Stimulated activated CD4-positive, alpha-beta T cell treated with anti-CD3 and anti-CD28 coated beads, Interleukin-1b, Interleukin-23, amount 100 ng/mL, for 4 hours (primary cell): ENCODE data around the gene CUX1.
"Not testable (repeated sequence)": the region's sequence is repeated elsewhere in the genome, so short reads cannot be mapped to it uniquely, and the experiment has no call there.

Experiments
- DNase-seq, 2 donors: peaks; one replicate each; pipeline ENCODE4 v3.0.0-alpha.2; 2020; ENCODE audit warnings: low read depth in 2 of 2

The CUX1 gene

DNA sequence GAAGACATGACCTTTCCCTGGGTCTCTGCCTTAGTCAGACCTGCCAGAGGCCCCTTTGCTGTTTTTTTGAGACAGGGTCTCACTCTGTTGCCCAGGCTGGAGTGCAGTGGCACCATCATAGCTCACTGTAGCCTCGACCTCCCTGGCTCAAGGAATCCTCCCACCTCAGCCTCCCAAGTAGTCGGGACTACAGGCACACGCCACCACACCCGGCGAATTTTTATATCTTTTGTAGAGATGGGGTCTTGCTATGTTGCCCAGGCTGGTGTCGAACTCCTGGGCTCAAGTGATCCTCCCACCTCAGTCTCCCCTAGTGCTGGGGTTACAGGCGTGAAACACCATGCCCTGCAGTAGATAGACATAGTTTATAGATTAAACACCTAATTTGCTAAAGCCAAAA, 366.4 kb downstream of the CUX1 start:
- not testable (repeated sequence) for DNase-seq

- DNase-seq = no peak
Measured at GRCh38 chr7:102184303-102184702, 366.9 kb downstream of the CUX1 start.

DNA sequence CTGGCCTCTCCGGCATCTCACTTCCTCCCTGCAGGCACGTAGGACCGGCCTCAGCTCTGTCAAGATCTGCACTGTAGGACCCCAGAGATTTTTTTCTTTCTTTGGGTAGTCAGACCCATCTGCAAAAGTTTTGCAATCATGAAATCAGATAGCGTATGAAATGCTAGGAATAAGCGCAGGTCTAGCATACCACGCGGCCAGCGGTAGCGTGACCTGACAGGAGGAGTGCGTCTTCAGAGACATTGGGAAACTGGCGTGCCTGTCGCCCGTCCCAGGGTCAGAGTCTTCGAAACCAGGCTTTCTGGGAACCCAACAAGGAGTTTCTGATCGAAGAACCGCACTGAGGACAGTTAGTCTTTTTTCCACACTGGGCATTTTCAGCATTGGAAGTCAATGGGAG, 368.4 kb downstream of the CUX1 start:
- DNase-seq = no peak

DNA sequence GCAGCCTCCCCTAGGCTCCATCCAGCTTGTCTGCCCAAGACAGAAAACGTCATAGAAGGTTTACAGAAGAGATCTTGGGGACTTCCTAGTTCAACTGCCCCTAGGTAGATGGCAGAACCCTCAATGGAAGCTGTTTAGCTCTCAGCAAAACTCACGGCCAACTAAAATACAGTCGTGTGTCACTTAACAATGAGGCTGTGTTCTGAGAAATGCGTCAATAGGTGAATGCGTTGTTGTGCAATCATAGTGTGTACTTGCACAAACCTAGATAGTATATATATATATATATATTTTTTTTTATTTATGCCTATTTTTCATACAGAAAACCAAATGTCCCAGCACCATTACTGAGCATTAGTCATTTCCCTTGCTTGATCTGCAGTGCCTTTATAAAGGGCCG, 368.9 kb downstream of the CUX1 start:
- no peak for DNase-seq

DNA sequence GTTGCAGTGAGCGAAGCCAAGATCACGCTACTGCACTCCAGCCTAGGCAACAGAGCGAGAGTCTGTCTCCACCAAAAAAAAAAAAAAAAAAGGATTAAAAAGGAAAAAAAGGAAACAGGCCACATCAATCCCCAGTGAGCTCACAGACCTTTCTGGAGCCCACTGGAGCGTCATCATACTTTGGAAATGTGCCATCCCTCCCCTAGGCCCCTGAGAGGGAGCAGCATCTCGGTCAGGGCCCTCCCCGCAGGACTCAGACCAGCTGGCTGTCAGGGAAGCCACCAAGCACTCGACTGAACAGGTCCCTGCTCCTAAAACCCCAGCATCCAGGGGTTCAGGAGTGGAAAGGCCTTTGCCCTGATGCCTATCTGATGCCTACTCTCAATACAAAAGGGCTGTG, 371.3 kb downstream of the CUX1 start:
- no peak for DNase-seq

GRCh38 chr7:102189756-102190155, 372.3 kb downstream of the CUX1 start:
- no peak for DNase-seq

DNA sequence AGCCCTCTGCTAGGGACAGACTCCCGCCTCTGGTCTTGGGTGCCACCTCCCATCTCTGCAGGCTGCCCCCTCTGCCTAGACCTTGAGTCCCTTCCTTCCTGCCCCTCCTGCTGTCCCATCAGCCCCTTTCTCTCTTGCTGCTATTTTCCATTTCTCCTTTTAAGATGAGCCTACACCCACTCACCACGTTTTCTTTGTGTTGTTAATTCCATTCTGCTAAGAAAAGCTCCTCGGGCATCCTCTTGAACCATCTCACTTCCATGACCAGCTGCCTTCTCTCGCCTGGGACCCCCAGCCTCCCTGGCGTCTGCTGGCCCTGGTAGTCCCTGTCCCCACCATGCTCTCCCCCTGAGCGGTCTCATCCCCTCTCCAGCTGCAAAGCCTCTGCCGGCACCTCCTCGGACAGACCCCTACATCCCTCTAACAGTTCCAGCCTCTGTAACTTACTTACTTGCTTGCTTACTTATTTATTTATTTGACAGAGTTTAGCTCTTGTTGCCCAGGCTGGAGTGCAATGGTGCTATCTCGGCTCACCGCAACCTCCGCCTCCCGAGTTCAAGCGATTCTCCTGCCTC, 373.4 kb downstream of the CUX1 start:
- no peak for DNase-seq

- DNase-seq = no peak
Measured at GRCh38 chr7:102191556-102192379, 374.3 kb downstream of the CUX1 start.

GRCh38 chr7:102192790-102193189, 375.4 kb downstream of the CUX1 start:
- DNase-seq = no peak

- no peak for DNase-seq
Measured at GRCh38 chr7:102193806-102194205, 376.4 kb downstream of the CUX1 start.

- no peak for DNase-seq
Measured at GRCh38 chr7:102195361-102195760, 377.9 kb downstream of the CUX1 start.

- no peak for DNase-seq
Measured at GRCh38 chr7:102196028-102196427, 378.6 kb downstream of the CUX1 start.

DNA sequence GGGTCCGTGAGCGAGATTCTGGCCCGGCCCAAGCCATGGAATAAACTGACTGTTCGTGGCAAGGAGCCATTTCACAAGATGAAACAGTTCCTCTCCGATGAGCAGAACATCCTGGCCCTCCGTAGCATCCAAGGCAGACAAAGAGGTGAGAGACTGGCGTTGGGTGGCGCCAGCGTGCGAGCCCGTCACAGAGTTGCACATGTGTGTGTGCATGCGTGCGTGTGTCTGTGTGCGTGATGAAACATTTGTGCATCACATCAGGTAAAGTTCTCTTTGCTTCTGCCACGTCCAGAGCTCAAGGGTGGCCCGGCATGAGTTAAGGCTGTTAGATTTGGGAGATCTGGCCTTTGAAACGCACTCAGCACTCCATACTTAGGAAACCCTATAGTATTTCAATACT, 379.7 kb downstream of the CUX1 start:
- no peak for DNase-seq

DNA sequence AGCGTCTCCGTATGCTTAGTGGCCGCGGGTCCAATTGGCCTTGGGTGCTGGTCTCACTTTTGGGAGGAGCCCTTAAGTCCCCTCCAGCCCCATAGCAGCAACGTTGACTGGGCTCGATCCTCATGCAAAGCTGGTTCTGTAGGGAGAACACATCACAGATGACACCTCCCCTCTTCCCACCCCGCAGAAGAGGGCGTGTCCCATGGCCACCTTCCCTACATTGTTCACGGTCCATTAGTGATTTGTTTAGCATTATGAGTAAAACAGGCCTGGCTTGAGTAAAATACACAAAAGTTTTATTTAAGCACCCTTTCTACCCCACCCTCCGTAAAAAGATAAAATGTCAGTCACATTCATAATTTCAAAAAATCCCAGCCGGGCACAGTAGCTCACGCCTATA, 380.2 kb downstream of the CUX1 start:
- DNase-seq = no peak

GRCh38 chr7:102198417-102198956, 381.1 kb downstream of the CUX1 start:
- no peak for DNase-seq

GRCh38 chr7:102201576-102201975, 384.1 kb downstream of the CUX1 start:
- DNase-seq = no peak

DNA sequence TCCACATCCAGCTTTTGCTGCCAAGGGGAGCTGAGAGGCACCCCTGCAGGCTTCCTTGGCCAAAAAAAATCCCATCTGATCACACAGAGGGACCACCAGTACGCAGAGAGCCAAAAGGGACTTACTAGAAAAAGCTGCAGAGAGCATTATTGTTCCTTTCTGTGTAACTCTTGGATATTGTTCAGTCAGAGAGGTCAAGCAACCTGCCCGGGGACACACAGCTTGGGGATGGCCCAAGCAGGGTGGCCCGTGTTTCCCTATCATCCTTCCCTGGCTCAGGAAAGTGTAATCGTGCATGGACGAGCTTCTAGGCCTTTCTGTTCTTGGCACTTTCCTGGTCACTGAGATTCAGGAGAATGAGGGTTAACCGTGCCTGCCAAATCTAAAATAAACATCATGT, 385.1 kb downstream of the CUX1 start:
- DNase-seq = no peak

DNA sequence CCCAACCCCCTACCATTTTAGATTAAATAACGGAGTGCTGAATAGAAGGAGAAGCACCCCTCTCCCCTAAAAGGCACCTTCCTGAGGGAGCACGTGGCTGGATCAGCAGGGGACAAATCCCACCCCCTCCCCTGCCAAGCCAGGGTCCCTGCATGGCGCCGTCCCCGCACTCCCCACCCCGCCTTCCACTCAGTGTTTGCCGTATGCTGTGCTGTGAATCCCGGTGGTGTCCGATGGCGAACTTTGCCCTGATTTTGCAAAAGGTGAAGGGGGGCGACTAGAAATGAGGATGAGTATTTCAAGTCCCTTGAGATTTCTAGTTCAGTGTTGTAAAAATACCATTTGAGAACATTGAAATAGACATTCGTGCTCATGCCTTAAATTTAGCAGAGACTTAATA, 385.8 kb downstream of the CUX1 start:
- DNase-seq = no peak

DNA sequence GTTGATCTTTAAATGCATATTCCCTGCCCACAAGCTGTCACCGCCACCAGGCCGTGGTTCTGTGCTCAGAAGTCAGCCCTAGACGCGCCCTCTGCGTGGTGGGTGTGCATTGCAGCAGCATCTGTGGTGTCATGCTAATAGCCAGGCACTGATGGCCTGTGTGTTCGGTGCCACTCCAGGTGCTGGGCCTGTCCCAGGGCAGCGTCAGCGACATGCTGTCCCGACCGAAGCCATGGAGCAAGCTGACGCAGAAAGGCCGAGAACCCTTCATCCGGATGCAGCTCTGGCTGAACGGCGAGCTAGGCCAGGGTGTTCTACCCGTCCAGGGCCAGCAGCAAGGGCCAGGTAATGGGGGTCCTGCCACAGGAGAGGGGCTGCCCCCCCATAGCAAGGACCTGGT, 386.8 kb downstream of the CUX1 start:
- DNase-seq = no peak

- DNase-seq = no peak
Measured at GRCh38 chr7:102205915-102206314, 388.5 kb downstream of the CUX1 start.

- no peak for DNase-seq
Measured at GRCh38 chr7:102208826-102209225, 391.4 kb downstream of the CUX1 start.

GRCh38 chr7:102210787-102211186, 393.4 kb downstream of the CUX1 start:
- DNase-seq = no peak
